ENCODE results near the gene SERPINA9.

Gene SERPINA9

DNA sequence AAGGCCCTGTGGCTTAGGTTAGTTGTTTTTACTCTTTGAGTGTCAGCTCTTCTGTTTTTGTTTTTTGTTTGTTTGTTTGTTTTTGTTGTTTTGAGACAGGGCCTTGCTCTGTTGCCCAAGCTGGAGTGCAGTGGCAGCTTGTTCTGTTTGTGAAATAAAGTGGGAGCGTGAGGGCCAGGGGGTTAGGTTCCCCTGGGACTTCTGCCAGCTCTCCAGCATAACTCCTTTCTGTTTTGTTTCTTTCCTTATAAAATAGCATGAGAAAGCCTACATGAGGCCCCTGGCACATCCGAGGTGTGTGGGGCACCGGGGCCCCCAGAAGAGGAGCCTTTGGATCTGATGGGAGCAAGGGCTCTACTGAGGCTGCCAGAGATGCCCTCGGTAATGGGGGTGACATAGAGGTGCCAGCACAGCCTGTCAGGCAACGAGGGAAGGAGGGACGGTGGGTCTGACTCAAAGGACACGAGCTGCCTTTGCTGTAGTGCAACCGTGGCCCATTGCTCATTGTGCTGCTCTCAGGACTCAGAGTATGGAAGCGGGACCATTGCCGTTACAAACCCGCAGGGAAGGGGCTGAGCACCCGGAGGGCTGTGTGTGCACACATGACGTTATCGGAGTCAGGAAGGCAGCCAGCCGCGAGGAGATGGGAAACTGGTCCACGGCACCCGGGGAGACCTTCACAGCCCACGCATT, 14.3 kb downstream of the SERPINA9 start:
- no peak for DNase-seq

- no peak for DNase-seq
Measured at GRCh38 chr14:94460631-94461416, 15.2 kb downstream of the SERPINA9 start.

- no peak for DNase-seq
Measured at GRCh38 chr14:94458558-94459205, 17.3 kb downstream of the SERPINA9 start.

GRCh38 chr14:94458096-94458495, 17.9 kb downstream of the SERPINA9 start:
- DNase-seq = no peak

DNA sequence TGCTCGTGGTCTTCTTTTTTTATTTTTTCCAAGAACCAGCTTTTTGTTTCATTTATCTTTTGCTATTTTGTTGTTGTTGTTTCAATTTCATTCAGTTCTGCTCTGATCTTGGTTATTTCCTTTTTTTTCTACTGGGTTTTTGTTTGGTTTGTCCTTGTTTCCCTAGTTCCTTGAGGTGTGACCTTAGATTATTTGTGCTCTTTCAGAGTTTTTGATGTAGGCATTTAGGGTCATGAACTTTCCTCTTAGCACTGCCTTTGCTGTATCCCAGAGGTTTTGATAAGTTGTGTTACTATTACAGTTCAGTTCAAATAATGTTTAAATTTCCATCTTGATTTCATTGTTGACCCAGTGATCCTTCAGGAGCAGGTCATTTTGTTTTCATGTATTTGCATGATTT, 20.1 kb downstream of the SERPINA9 start:
- DNase-seq = no peak

DNA sequence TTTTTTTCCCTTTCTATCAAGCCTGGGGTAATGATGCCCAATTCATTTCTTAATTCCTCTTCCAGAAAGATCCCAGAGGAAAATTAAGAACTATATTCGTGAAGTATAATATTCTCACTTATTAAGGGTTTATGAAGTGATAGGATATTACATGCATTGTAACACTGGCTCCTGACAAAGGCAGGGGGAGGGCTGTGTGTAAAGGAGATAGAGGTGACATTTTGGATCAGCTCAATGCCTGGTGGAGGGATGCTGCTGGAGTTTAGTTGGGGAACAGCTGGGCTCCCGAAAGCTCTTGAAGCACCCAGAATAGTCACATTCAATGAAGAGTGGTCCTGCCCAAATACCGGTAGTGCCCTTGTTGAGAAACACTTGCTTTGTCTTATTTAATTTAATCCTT, 24.2 kb downstream of the SERPINA9 start:
- DNase-seq = no peak

DNA sequence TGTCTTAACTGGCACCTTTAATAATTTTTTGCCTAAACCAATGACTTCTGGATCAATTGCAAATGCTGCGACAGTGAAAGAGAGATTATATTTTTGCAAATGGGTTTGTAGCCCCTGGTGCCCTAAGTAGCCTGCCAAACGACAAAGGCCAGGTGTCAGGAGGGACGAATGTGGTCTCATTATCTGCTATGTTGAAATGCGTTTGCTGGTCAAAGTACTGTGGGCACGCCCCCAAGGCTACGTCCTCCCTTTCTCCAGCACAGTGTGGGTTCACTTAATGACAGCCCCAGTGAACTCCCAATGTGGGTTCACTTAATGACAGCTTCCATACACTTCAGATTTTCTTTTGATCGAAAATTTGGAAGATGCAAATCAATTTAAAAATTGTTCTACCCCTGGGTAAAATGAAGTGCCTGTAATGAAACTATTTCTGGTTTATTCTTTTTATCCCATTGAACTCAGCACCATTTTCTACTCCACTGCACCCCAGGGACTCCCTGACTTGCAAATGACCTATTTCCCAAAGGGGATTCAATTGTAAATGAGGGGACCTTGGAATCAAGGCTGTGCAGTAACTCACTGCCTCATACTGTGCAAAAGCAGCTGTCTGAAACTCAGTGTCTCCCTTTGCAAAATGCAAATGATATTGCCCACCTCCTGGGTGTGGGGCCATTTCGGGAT, 24.8 kb downstream of the SERPINA9 start:
- no peak for DNase-seq

- DNase-seq = no peak
Measured at GRCh38 chr14:94450722-94451090, 25.3 kb downstream of the SERPINA9 start.

DNA sequence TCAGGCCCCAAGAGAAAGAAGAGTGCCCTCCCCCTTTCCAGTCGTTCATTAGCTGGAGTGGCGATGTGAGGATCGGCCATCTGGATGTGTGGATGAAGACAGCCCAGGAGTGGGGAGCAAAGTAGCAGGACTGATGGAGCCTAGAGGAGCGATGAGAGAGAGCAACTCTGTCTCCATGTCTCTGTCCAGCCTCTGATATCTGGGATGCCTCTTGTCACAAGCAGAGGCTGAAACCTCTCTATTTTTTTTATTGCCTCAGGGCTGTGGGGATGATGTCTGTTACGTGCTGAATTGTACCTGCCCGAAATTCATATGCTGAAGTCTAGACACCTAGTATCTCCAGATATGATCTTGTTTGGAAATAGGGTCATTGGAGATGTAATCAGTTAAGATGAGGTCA, 26.1 kb downstream of the SERPINA9 start:
- DNase-seq = no peak

DNA sequence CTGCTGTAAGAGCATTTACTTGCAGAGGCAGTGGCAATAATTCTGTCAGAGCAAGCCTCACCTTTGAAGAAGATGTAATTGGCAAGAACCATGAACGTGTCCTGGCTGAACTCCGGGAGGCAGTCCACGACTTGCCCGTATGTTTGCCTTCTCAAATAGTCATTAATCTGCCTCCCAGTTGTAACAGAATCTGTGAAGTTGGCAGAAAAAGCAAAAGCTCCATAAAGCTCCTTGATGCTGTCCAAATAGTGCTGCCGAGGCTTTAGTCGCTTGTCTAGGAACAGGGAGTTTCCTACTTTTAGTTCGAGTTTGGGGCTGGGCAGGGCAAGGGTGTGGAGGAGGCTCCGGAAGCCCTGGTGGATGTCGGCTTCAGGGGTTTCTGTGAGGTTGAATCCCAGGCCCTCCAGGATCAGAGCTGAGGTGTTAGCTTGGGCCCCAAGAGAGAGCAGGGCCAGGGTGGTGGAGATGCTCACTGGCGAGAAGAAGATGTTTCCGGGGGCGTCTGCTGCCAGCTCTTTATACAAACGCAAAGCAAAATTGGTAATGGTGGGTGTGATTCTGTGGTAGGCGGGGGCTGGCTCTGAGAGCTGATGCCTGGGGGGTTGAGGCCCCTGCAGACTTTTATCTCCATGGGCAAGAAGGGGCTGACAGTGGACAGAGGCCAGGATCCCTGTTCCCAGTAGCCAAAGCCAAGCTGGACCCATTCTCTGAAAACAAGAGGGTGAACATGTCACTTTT, 27.8 kb downstream of the SERPINA9 start:
- DNase-seq = no peak

DNA sequence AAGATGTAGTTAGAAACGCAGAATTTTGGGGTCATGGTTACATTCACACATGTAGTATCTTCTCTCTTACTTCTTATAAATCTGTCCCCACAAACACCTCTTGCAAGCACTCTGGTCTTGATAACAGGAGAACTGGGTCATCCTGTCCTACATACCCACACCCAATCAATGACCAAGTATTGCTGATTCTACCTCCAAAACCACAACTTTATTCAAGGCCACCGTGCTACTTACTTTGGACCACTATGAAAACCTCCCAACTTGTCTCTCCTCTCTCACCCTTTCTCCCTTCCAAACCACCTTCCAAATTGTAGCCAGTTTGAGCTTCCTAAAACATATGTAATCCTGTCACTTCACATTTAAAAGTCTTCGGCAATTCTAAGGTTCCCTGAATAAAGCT, 28.8 kb downstream of the SERPINA9 start:
- DNase-seq = no peak

DNA sequence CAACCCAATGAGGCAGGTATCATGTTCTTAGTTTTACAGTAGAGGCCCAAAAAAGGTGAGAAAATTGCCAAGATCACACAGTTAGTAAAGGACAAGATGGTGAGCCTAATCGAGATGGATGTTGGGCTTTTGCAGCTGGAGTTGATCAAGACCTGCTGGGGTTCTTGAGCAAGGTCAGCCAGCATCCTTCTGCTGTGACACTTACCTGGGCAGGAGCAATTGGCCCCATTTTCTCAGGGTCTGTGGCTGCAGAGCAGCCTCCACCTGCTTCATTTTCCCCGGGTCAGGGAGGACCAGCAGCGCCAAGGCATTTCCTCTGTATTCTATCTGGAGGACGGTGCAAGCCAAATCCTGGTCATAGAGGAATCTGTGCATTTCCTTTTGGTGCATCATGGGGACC, 29.9 kb downstream of the SERPINA9 start:
- no peak for DNase-seq

DNA sequence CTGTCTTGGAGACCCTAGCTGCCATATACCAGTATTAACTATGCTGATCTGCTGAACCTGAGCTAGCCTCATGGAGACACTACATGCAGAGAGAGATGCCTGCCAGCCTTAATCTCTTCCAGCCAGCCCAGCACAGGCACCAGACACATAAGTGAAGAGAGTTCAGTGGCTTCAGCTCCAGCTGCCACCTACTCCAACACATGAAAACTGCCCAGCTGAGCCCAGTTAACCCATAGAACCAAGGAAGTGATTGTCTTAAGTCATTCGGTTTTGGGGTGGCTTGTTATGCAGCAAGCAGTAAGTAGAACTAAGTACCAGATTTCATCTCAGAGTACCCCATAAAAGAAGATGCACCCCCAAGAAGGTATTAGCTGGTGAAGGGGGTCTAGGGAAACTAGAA, 31.0 kb downstream of the SERPINA9 start:
- no peak for DNase-seq

GRCh38 chr14:94441531-94442205, 34.3 kb downstream of the SERPINA9 start:
- DNase-seq = no peak

DNA sequence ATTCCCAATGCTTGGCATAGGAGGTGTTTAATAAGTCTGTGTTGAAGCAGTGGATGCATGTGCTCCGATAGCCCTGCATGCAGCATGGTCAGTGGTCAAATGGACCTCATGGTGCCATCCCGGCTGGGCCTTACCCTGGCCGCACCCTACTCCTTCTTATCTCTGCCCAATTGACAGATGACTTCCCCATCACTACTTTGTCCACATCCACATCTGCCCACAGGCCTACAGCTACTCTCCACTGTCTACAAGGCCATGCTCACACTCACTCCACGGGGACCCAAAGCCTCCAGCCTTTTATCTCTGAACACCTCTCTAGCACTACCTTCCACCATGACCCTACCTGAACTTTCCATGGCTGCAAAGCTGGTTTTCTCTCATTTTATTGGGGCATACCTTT, 34.9 kb downstream of the SERPINA9 start:
- DNase-seq = no peak

GRCh38 chr14:94439453-94440057, 36.4 kb downstream of the SERPINA9 start:
- no peak for DNase-seq

GRCh38 chr14:94428610-94429009, 47.4 kb downstream of the SERPINA9 start:
- no peak for DNase-seq

GRCh38 chr14:94427016-94427613, 48.9 kb downstream of the SERPINA9 start:
- DNase-seq = no peak

DNA sequence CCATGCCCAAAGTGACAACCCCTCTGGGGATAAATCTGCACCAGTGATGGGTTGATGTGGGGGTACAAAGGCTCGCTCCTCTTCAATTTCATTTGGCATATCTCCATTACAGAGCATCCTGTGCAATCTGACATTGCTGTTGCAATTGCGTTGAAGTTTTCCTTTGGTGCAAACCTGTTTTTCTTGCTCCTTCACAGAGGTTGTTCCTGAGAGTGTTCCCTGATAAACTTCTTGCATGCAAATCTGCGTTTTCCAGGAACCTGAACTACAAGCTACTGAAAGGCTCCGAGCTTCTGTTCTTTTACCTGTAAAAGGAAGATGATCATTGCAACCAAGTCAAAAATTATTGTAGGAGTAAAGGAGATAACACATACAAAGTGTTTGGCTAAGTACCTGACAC, 49.5 kb downstream of the SERPINA9 start:
- no peak for DNase-seq

DNA sequence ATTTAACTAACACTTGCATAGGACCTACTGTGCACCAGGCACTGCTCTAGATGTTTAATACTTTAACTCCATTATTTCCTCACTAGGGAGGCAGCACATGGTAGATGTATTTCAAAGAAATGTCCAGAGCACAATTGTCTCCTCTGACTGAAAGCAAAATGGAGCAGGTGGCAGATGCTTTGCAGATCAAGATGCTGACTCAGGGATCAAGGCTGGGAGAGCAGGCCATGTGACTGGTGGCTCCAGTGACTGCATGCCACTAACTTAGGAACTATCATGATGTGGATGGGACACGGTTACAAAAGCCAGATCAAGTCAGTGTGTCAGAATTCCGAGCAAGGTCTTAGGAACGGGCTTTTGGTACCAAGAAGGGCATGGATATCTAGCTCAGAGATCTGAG, 51.6 kb downstream of the SERPINA9 start:
- DNase-seq = no peak

- peak; percentile 40 to 49 for DNase-seq
Measured at GRCh38 chr14:94423453-94424056, 52.4 kb downstream of the SERPINA9 start.
